ENCODE measurements around the gene PIK3R5.

DNA sequence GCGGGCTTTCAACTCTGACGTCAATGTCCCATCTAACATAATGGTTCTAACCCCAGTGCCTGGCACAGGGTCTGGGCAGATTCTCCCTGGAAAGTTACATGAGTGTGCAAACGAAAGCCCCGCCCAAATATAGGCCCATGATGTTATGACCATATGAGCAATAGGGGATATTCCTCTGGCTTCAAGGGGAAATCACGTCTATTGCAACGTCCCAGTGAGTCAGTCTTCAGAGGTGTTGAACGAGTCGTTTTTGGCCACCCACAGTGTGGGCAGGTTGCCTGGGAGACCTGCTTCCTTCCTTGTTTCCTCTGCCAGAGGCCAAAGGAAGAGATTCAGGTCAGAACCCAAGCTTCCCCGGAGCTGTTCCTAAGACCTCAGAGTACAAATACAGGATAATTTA is 30.3 kb downstream of the PIK3R5 start:
- TF ChIP-seq CTCF (IDR thresholded peaks at IDR 0.05) = no peak
- no peak for TF ChIP-seq POLR2A (IDR thresholded peaks at IDR 0.05)
